T-cell (primary cell): ENCODE data around the gene ITGB4. TPM values are rescaled to one million over a fixed set of nuclear protein-coding genes. Genes with fewer than 3 reads are reported as not detected.

ENCODE experiments used
- ATAC-seq, 4 experiments: fragments of 200-7000 bp in 3 of 4; fragments of 150-1000 bp in 1 of 4; cut with Tn5 transposase; replicated peaks in 1 of 4; 1 replicate in 3 of 4; 2 replicates in 1 of 4; pipeline ENCODE4 v1.10.0; 2021; ENCODE audit warnings: moderate library complexity in 3 of 4, mild to moderate bottlenecking in 2 of 4, moderate number of reproducible peaks in 1 of 4
- CTCF ChIA-PET, 2 donors: fragments of 300-600 bp; sonication (Branson Sonifier 250); formaldehyde crosslinking; loops; one replicate each; lab custom pipeline; 2022; ENCODE audit warnings: antibody characterized with exemption in 2 of 2; lab: Charles Lee
- POLR2A ChIA-PET, 2 donors: fragments of 300-600 bp; sonication (Branson Sonifier 250); formaldehyde crosslinking; loops; one replicate each; lab custom pipeline; 2022; ENCODE audit warnings: antibody characterized with exemption in 2 of 2; lab: Charles Lee
- DNase-seq, 35 experiments: peaks; one replicate each; pipeline versions ENCODE4 v3.0.0 to v3.0.0-alpha.2; 2013 to 2023
- H3K27ac ChIP-seq: one replicate; pipeline ENCODE4 v1.5.1; 2013; ENCODE audit warnings: low read length
- H3K27me3 ChIP-seq, 2 experiments: replicated peaks in 1 of 2; 1 replicate in 1 of 2; 2 replicates in 1 of 2; pipeline versions ENCODE4 v1.6.1 to v1.7.0; 2013; ENCODE audit warnings: low read length in 1 of 2, mixed read lengths in 1 of 2; ENCODE audit not compliant: control insufficient read depth in 2 of 2, insufficient read depth in 2 of 2; ENCODE audit errors: extremely low read depth in 1 of 2
- H3K36me3 ChIP-seq, 2 donors: 1 replicate in 1 of 2; 2 replicates in 1 of 2; pipeline versions ENCODE4 v1.6.1 to v1.7.0; 2013; ENCODE audit warnings: low read length in 1 of 2; ENCODE audit not compliant: control insufficient read depth in 2 of 2, insufficient read depth in 1 of 2; ENCODE audit errors: extremely low read depth in 1 of 2
- H3K4me1 ChIP-seq, 2 experiments: 1 replicate in 1 of 2; 2 replicates in 1 of 2; pipeline versions ENCODE4 v1.6.1 to v1.7.0; 2013; ENCODE audit warnings: low read length in 2 of 2, mixed read lengths in 1 of 2; ENCODE audit not compliant: insufficient read depth in 2 of 2, control insufficient read depth in 1 of 2; ENCODE audit errors: extremely low read depth in 1 of 2
- H3K4me3 ChIP-seq, 2 donors: 1 replicate in 1 of 2; 2 replicates in 1 of 2; pipeline versions ENCODE4 v1.5.1 to v1.7.0; 2013; ENCODE audit warnings: mild to moderate bottlenecking in 2 of 2, low read length in 1 of 2, moderate library complexity in 1 of 2; ENCODE audit not compliant: control insufficient read depth in 1 of 2; ENCODE audit errors: extremely low read depth in 1 of 2
- H3K9me3 ChIP-seq: 2 replicates; pipeline ENCODE4 v1.7.0; 2013
- H3K27ac Mint-ChIP-seq, 2 donors: one replicate each; pipeline ENCODE4 v1.8.0; 2020 to 2021; ENCODE audit warnings: mild to moderate bottlenecking in 2 of 2, mixed read lengths in 2 of 2
- H3K27me3 Mint-ChIP-seq, 2 donors: one replicate each; pipeline ENCODE4 v1.8.0; 2021 to 2022; ENCODE audit warnings: mixed read lengths in 2 of 2
- H3K36me3 Mint-ChIP-seq: one replicate; pipeline ENCODE4 v1.8.0; 2021; ENCODE audit warnings: mixed read lengths
- H3K4me1 Mint-ChIP-seq, 3 donors: one replicate each; pipeline ENCODE4 v1.8.0; 2020 to 2022; ENCODE audit warnings: mixed read lengths in 3 of 3, mild to moderate bottlenecking in 1 of 3
- H3K4me3 Mint-ChIP-seq, 3 donors: one replicate each; pipeline ENCODE4 v1.8.0; 2020 to 2022; ENCODE audit warnings: mild to moderate bottlenecking in 3 of 3, mixed read lengths in 3 of 3, moderate library complexity in 3 of 3
- H3K9me3 Mint-ChIP-seq, 3 donors: one replicate each; pipeline ENCODE4 v1.8.0; 2020 to 2022; ENCODE audit warnings: mixed read lengths in 3 of 3
- WGBS: methylation state at CpG from one replicate; pipeline ENCODE4 v1.1.5; 2013; ENCODE audit warnings: missing lambda C conversion rate; ENCODE audit not compliant: insufficient coverage; 5-methylcytosine and 5-hydroxymethylcytosine counted together
- total RNA-seq, 35 experiments: library from RNA in 6 of 35; stranded (reverse) in 6 of 35; fragments of 120-200 nt in 1 of 35; gene quantifications; one replicate each; pipeline versions ENCODE4 v1.2.1 to v1.2.4 and lab custom pipeline; 2013 to 2026

ITGB4 gene
- total RNA-seq, 5 donors from 2014 or later (not counting 1 experiment from before 2014, with no cell fraction given), result 0.68 to 1.6 (median 1.5) TPM

DNA sequence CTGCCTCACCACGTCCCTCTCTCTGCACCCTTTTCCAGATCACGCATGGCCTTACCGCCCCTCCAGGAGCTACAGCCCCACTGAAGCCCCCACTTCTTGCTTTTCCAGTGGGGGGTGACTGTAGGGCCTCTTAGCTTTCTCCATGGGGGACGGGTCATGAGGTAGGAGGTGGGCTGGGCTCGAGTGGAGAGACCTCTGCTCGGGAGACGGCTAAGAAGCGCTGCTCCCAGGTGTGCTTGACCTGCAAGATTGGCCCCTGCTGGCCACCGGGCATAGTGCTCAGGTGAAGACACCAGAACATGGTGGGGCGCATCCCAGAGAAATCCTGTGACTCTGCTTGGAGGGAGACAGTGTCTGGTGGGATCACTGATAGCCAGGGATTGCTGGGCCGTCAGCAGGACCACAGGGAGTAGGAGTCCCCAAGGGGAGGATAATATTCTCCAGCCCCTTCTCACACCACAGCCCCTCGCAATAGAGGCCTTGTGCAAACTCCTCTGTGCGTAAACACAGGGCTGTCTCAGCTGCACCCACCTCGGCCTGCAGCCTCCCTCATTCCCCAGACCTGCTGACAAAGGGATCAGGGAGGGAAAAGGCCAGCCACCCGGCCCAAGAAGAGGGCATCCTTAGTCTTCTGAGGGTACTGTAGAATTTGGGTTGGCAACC, 52.7 kb downstream of the ITGB4 start:
- H3K9me3 ChIP-seq, result no peaks in the 10 kb centered on the region
- Mint-ChIP-seq H3K4me3 (no peak overlapping the region), H3K4me1 (peaks cover 30 to 38% (median 33%) of the 10 kb centered on the region in 3 donors), H3K27ac (peak overlapping the region in 1 of 2 donors; percentile 34), H3K9me3 (no peaks in the 10 kb centered on the region), H3K27me3 (no peaks in the 10 kb centered on the region), H3K36me3 (peaks cover 34% of the 10 kb centered on the region)
- 94% methylated on average over 8 of the region's 15 CpGs for WGBS
- ATAC-seq, result peak in 1 of 4 experiments; percentile 2
- no peaks in the 10 kb centered on the region for H3K27me3 ChIP-seq
- ChIA-PET CTCF (interaction anchor here in 1 of 2 donors (2.3 kb wide), 1 partner anchor 10 kb away, joined by 11 read pairs; the partner anchor contains the start of gene UNK), POLR2A (interaction anchor here in 1 of 2 donors (1.4 to 1.6 kb wide), 2 partner anchors 9 kb away, joined by 3 to 5 read pairs; partner anchors contain the start of gene GALK1)
- DNase-seq, result no peak
- no peak overlapping the region for H3K27ac ChIP-seq
- H3K36me3 ChIP-seq, result peaks cover 6 to 30% of the 10 kb centered on the region in 2 donors
- H3K4me3 ChIP-seq, result no peak overlapping the region
- H3K4me1 ChIP-seq, result peaks cover 16 to 17% of the 10 kb centered on the region in 2 experiments

GRCh38 chr17:75774471-75774990, 53.3 kb downstream of the ITGB4 start:
- H3K4me3 Mint-ChIP-seq, result no peak overlapping the region
- H3K27ac Mint-ChIP-seq, result peak overlapping the region; percentile 34 to 37
- Histone ChIP-seq H3K4me3 (no peak overlapping the region), H3K36me3 (peaks cover 7 to 32% of the 10 kb centered on the region in 2 donors), H3K27me3 (no peaks in the 10 kb centered on the region), H3K27ac (no peak overlapping the region), H3K4me1 (peaks cover 16 to 18% of the 10 kb centered on the region in 2 experiments), H3K9me3 (no peaks in the 10 kb centered on the region)
- CTCF ChIA-PET, result interaction anchor here in 1 of 2 donors (2.3 kb wide), 1 partner anchor 9 kb away, joined by 11 read pairs; the partner anchor contains the start of gene UNK
- no peak for DNase-seq
- ATAC-seq, result peak in 1 of 4 experiments; percentile 3
- H3K27me3 Mint-ChIP-seq, result peaks cover 0 to under 1% of the 10 kb centered on the region in 2 donors
- WGBS, result 100% methylated on average over 4 of the region's 4 CpGs
- H3K9me3 Mint-ChIP-seq, result no peaks in the 10 kb centered on the region
- H3K4me1 Mint-ChIP-seq, result peaks cover 30 to 41% (median 33%) of the 10 kb centered on the region in 3 donors
- peaks cover 35% of the 10 kb centered on the region for H3K36me3 Mint-ChIP-seq
- POLR2A ChIA-PET, result interaction anchor here in 1 of 2 donors (1.0 to 1.4 kb wide), 2 partner anchors 9 to 10 kb away, joined by 5 to 11 read pairs; partner anchors contain the start of gene UNK

GRCh38 chr17:75774991-75775668, 53.9 kb downstream of the ITGB4 start:
- peaks cover 0 to 1% of the 10 kb centered on the region in 2 donors for H3K27me3 Mint-ChIP-seq
- Histone ChIP-seq H3K4me1 (peaks cover 16 to 18% of the 10 kb centered on the region in 2 experiments), H3K4me3 (no peak overlapping the region), H3K27ac (peak overlapping the region; percentile 7), H3K9me3 (no peaks in the 10 kb centered on the region), H3K36me3 (peaks cover 7 to 32% of the 10 kb centered on the region in 2 donors), H3K27me3 (no peaks in the 10 kb centered on the region)
- H3K27ac Mint-ChIP-seq, result peak overlapping the region; percentile 31 to 73
- peaks cover 37% of the 10 kb centered on the region for H3K36me3 Mint-ChIP-seq
- H3K9me3 Mint-ChIP-seq, result no peaks in the 10 kb centered on the region
- ATAC-seq (no peak), DNase-seq (no peak)
- ChIA-PET POLR2A (interaction anchor here (1.0 to 3.0 kb wide), 4 partner anchors 8 to 10 kb away, joined by 5 to 17 read pairs (median 10); partner anchors contain the start of genes GALK1 (in 1 of the 2) and UNK (in 1 of the 2)), CTCF (no interaction called here)
- 100% methylated on average over 1 of the region's 6 CpGs for WGBS
- peak overlapping the region in 1 of 3 donors; percentile 89 for H3K4me3 Mint-ChIP-seq
- peaks cover 36 to 47% (median 39%) of the 10 kb centered on the region in 3 donors for H3K4me1 Mint-ChIP-seq

DNA sequence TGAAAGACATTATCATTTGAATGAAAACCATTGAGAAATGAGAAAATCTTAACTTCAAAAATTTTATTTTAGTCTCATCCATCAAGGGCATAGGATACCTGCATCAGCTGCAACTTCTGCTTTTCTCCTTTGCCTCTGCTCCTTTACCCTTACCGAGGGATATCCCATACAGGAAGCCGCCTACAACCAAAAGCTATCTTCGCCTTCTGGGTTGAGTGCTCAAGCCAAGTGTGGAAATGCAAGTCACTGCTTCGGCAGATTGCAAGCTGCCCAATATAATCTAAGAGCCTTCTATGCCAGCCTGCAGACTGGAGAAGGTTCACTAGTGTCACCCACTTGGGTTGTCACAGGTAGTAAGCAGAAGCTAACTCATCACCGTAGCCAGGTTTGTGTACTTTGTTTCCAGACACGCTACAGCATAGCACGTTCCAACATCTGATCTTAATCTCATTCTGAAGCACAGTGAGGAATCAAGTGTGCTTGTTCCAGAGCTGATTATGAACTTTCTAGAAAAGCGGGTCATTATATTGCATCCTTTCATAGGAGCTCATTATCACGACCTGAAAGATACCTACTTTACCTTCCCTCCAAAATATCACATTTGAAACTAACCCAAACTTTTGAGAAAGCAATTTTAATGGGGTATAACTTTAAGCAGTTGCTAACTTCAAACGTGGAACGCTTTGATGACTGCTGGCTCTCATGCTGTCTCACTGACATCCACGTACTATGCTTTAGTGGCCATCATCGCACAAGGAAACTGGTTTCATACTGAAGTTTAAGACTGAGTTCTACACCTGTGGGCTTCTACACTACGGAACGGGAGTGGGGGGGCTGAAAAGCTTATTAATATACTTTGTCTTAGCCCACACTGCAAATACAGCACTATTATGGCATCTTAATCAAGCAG, 55.4 kb downstream of the ITGB4 start:
- CTCF ChIA-PET, result interaction anchor here (1.0 to 1.6 kb wide), 5 partner anchors 12 to 120 kb away, joined by 3 to 9 read pairs (median 5); partner anchors contain the start of genes GALK1 (in 1 of the 2), TRIM65 (in 1 of the 2) and WBP2 (in 1 of the 2)

GRCh38 chr17:75777296-75777922, 56.1 kb downstream of the ITGB4 start:
- Mint-ChIP-seq H3K36me3 (peaks cover 37% of the 10 kb centered on the region), H3K27me3 (peaks cover 0 to 1% of the 10 kb centered on the region in 2 donors), H3K9me3 (no peaks in the 10 kb centered on the region), H3K27ac (peak overlapping the region; percentile 55 to 66), H3K4me1 (peaks cover 39 to 47% (median 45%) of the 10 kb centered on the region in 3 donors), H3K4me3 (peak overlapping the region; percentile 89 to 95 (median 93))
- ChIA-PET POLR2A (interaction anchor here (0.9 to 3.0 kb wide), 5 partner anchors 12 to 88 kb away, joined by 3 to 17 read pairs (median 7); partner anchors contain the start of genes GALK1 (in 1 of the 2) and WBP2 (in 1 of the 2)), CTCF (interaction anchor here (0.6 to 1.6 kb wide), 8 partner anchors 9 to 507 kb away, joined by 3 to 9 read pairs (median 4); partner anchors contain the start of genes GALK1 (in 1 of the 2), MIF4GD (in 1 of the 2), TRIM65 (in 1 of the 2) and WBP2 (in 1 of the 2))
- no peak for DNase-seq
- Histone ChIP-seq H3K27ac (peak overlapping the region; percentile 89), H3K4me1 (peaks cover 16 to 20% of the 10 kb centered on the region in 2 experiments), H3K27me3 (no peaks in the 10 kb centered on the region), H3K9me3 (no peaks in the 10 kb centered on the region), H3K4me3 (peak overlapping the region; percentile 21 to 87), H3K36me3 (peaks cover 7 to 32% of the 10 kb centered on the region in 2 donors)
- no peak for ATAC-seq
- WGBS, result no CpG with 5 or more reads among the region's 2 CpGs

More for the DNA sequence above, 55.4 kb downstream of the ITGB4 start:
- WGBS, result 19% methylated on average over 8 of the region's 15 CpGs
- Mint-ChIP-seq H3K27ac (peak overlapping the region; percentile 53 to 73), H3K27me3 (peaks cover 0 to 1% of the 10 kb centered on the region in 2 donors), H3K4me1 (peaks cover 36 to 47% (median 42%) of the 10 kb centered on the region in 3 donors), H3K36me3 (peaks cover 37% of the 10 kb centered on the region), H3K9me3 (no peaks in the 10 kb centered on the region), H3K4me3 (peak overlapping the region; percentile 89 to 95 (median 93))
- POLR2A ChIA-PET, result interaction anchor here (0.5 to 3.0 kb wide), 9 partner anchors 8 to 492 kb away, joined by 3 to 17 read pairs (median 4); partner anchors contain the start of genes GALK1 (in 1 of the 2) and WBP2 (in 1 of the 2)
- Histone ChIP-seq H3K27me3 (no peaks in the 10 kb centered on the region), H3K36me3 (peaks cover 7 to 32% of the 10 kb centered on the region in 2 donors), H3K4me1 (peaks cover 16 to 18% of the 10 kb centered on the region in 2 experiments), H3K27ac (peak overlapping the region; percentile 89), H3K4me3 (peak overlapping the region; percentile 7 to 87), H3K9me3 (no peaks in the 10 kb centered on the region)
- ATAC-seq (no peak), DNase-seq (peak in 6 of 35 experiments; percentile 16 to 53 (median 34))
